Heart right ventricle (tissue), 16 donors: ENCODE results near the gene MAGI2. TPM values are rescaled to one million over a fixed set of nuclear protein-coding genes. Genes with fewer than 3 reads are reported as not detected.

Source experiments
- ATAC-seq, 8 donors: fragments of 200-7000 bp; cut with Tn5 transposase; one replicate each; pipeline ENCODE4 v1.9.1; 2020; ENCODE audit warnings: mild to moderate bottlenecking in 8 of 8, moderate library complexity in 8 of 8, moderate number of reproducible peaks in 1 of 8
- DNase-seq, 2 donors: peaks; one replicate each; pipeline ENCODE4 v3.0.0-alpha.2; 2020
- H3K27ac ChIP-seq, 10 donors: fragments of 200-600 bp; sonication (generic) in 2 of 10; one replicate each; pipeline versions ENCODE4 v1.5.0 to v1.8.0; 2020 to 2022; ENCODE audit warnings: mild to moderate bottlenecking in 3 of 10
- H3K27me3 ChIP-seq, 7 donors: fragments of 200-600 bp; one replicate each; pipeline ENCODE4 v1.8.0; 2021 to 2022; ENCODE audit warnings: mild to moderate bottlenecking in 2 of 7
- H3K36me3 ChIP-seq, 9 donors: fragments of 200-600 bp; sonication (generic) in 1 of 9; one replicate each; pipeline versions ENCODE4 v1.5.0 to v1.8.0; 2020 to 2022; ENCODE audit warnings: mild to moderate bottlenecking in 2 of 9
- H3K4me1 ChIP-seq, 9 donors: fragments of 200-600 bp; sonication (generic) in 1 of 9; one replicate each; pipeline versions ENCODE4 v1.5.0 to v1.8.0; 2020 to 2022; ENCODE audit warnings: mild to moderate bottlenecking in 4 of 9
- H3K4me3 ChIP-seq, 10 donors: fragments of 200-600 bp; sonication (generic) in 2 of 10; one replicate each; pipeline versions ENCODE4 v1.5.0 to v1.8.0; 2020 to 2022; ENCODE audit warnings: mild to moderate bottlenecking in 7 of 10, moderate library complexity in 2 of 10
- H3K9me3 ChIP-seq, 11 donors: fragments of 200-600 bp in 10 of 11; sonication (generic) in 2 of 11; one replicate each; pipeline versions ENCODE4 v1.5.0 to v1.8.0; 2013 to 2022; ENCODE audit warnings: mild to moderate bottlenecking in 2 of 11, control low read depth in 1 of 11, moderate library complexity in 1 of 11
- CTCF ChIP-seq, 9 donors: fragments of 200-600 bp; sonication (generic) in 2 of 9; IDR thresholded peaks; one replicate each; pipeline versions ENCODE4 v1.5.0 to v1.8.0; 2021 to 2022; ENCODE audit warnings: antibody characterized with exemption in 9 of 9, mild to moderate bottlenecking in 5 of 9, moderate library complexity in 1 of 9
- WGBS, 2 donors: extraction: QIAGEN DNeasy Blood & Tissue Kit; methylation state at CpG; one replicate each; pipeline ENCODE4 v1.1.7; 2013; ENCODE audit warnings: inconsistent platforms in 1 of 2; 5-methylcytosine and 5-hydroxymethylcytosine counted together
- intact Hi-C, 10 donors: fragments of 100-400 bp; cut with DNase I; formaldehyde crosslinking; loops; one replicate each; pipeline versions ENCODE4 v1.11.1 to v1.14.2; 2022
- polyA plus RNA-seq, 2 donors: library from polyadenylated mRNA; stranded (reverse); fragments of 200-250 nt; gene quantifications; one replicate each; pipeline ENCODE4 v1.2.3, GENCODE V29; 2013
- total RNA-seq, 10 donors: library from RNA; stranded (reverse); fragmentation: NEBNext Ultra II Directional in 3 of 10; extraction: Animal tissue kit (Norgen Biotek cat#: 25700) in 3 of 10; gene quantifications; one replicate each; pipeline versions ENCODE4 v1.2.1 to v1.2.4, GENCODE V29; 2021 to 2023
- donor health status: Arrhythmogenic right ventricular cardiomyopathy.
- donor health status: ischemic (EF 13 %, LVEDD 7.1; RV severe dilation, severe dysfunction).
- donor health status: healthy with polysubstance abuse.
- donor health status: DM: no; HTN: yes; CAD: no.
- donor health status: DM: no; HTN: no; CAD: no.
- donor health status: ischemic (EF 25% LVEDD 6.9; RV normal size, moderate dysfunction).
- donor health status: ischemic (EF 25% LVEDD 5.7; RV mildly dilated, moderate dysfunction).
- donor health status: healthy.
- donor health status: DM: yes; HTN: yes; CAD: no.
- donor health status: Ischemic cardiomyopathy.
- donor health status: ischemic (EF 35%, LVEDD 5.7; RV mildly dilated, moderate dysfunction).
- donor health status: nonischemic (EF 11% LVEDD 7.7; RV severe dilation, severe dysfunction).
- donor health status: DM: yes; HTN: yes; CAD: no.
- donor health status: PGD.
- donor health status: ischemic (EF 29% LVEDD 5.4; RV normal size, mild dysfunction).
- donor health status: nonischemic (EF 23%, LVEDD 6.1; RV moderate dilation, normal function).

The MAGI2 gene
- total and polyA plus RNA-seq, 12 donors, result 0.83 to 6.0 (median 4.1) TPM

GRCh38 chr7:78346827-78347226 is 1106.6 kb downstream of the MAGI2 start:
- Histone ChIP-seq H3K9me3 (no peaks in the 10 kb centered on the region), H3K4me3 (no peak overlapping the region), H3K4me1 (peaks cover 0 to 12% (median 4%) of the 10 kb centered on the region in 9 donors), H3K36me3 (peaks cover 0 to 2% (median 0%) of the 10 kb centered on the region in 9 donors), H3K27me3 (no peaks in the 10 kb centered on the region), H3K27ac (no peak overlapping the region)
- ATAC-seq (no peak), DNase-seq (no peak)
- WGBS, 2 donors, result 72 to 82% methylated on average over 4 of the region's 4 CpGs
- intact Hi-C loops, result no loop called here
- TF ChIP-seq CTCF (IDR thresholded peaks at IDR 0.05), result no peak

DNA sequence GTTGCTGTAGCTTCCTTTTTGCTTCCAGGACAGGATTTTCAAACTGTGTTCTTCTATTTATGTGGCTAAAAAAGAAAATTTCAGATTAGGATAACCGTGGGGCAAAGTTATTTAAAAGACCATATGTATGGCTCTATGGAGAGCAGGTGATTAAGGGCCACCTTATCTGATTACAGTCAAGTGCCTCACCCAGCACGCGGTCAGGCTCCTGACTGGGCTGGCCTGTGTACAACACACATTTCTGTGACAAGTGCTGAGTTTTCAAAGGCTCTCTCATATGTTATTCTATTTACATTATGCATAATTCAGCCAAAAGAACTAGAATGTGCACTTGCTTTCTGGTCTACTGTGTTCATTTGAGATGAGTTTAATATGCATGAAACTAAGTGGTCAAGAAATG is 1107.5 kb downstream of the MAGI2 start:
- ATAC-seq (no peak), DNase-seq (no peak)
- Histone ChIP-seq H3K4me1 (peaks cover 0 to 12% (median 4%) of the 10 kb centered on the region in 9 donors), H3K4me3 (no peak overlapping the region), H3K27ac (no peak overlapping the region), H3K9me3 (no peaks in the 10 kb centered on the region), H3K36me3 (peaks cover 0 to 2% (median 0%) of the 10 kb centered on the region in 9 donors), H3K27me3 (no peaks in the 10 kb centered on the region)
- 44 to 55% methylated on average over 3 of the region's 3 CpGs for WGBS, 2 donors
- intact Hi-C loops, result no loop called here
- TF ChIP-seq CTCF (IDR thresholded peaks at IDR 0.05), result no peak

DNA sequence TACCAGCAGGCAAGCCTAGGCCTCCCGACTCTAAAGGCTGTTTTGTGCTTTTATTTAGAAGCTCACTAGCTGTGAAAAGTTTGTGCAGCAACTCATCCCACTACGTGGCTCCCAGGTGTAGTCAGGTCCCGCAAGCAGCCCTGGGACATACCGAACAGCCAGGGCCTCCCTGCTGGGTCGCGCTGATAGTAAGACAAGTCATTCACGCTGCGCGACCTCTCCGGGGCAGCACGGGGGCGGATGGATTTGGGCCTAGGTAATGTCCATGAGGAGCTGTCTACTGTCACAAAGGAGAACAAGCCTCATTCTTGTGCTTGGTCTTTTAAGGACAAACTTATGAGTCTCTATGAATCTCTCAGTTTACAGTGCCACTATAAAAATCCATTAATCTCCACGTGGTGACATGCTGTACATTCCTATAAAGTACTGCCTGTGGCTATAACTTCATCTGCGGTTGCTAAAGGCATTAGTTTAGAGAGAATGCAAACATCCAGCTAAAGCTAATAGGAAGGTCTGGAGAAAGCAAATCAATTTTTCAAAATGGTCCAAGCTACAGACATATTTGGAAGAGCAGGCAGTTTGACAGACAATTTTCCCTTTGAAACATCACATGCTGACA is 1108.1 kb downstream of the MAGI2 start:
- DNase-seq (no peak), ATAC-seq (no peak)
- WGBS, 2 donors, result 80 to 81% methylated on average over 14 of the region's 14 CpGs
- H3K27ac ChIP-seq, result no peak overlapping the region
- intact Hi-C loops, result no loop called here
- no peak for TF ChIP-seq CTCF (IDR thresholded peaks at IDR 0.05)
- no peak overlapping the region for H3K4me3 ChIP-seq
- peaks cover 0 to 2% (median 0%) of the 10 kb centered on the region in 9 donors for H3K36me3 ChIP-seq
- H3K4me1 ChIP-seq, result peaks cover 0 to 12% (median 4%) of the 10 kb centered on the region in 9 donors
- H3K9me3 ChIP-seq, result no peaks in the 10 kb centered on the region
- H3K27me3 ChIP-seq, result no peaks in the 10 kb centered on the region

DNA sequence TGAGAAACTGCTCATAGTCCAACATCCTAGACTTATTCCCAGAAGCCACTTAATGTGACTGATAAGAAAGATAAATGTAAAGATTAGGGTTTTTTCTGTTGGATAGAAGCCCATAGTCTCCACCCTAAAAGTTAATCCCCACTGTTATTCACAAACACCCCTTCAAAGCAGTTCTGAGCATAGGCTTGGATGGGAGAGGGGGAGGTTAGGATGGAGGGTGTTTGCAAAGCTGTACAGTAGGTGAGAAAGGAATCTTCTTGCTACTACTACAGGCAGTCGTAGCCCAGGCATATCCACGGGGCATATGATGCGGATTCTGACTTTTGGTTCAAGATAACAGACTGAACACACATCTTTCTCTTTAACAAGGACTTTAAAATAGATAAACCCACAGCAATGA is 1119.0 kb downstream of the MAGI2 start:
- ATAC-seq, result no peak
- no peak overlapping the region for H3K27ac ChIP-seq
- 67 to 81% methylated on average over 3 of the region's 3 CpGs for WGBS, 2 donors
- H3K4me1 ChIP-seq, result no peaks in the 10 kb centered on the region
- H3K36me3 ChIP-seq, result no peaks in the 10 kb centered on the region
- intact Hi-C loops, result no loop called here
- no peaks in the 10 kb centered on the region for H3K27me3 ChIP-seq
- TF ChIP-seq CTCF (IDR thresholded peaks at IDR 0.05), result no peak
- no peaks in the 10 kb centered on the region for H3K9me3 ChIP-seq
- no peak for DNase-seq
- H3K4me3 ChIP-seq, result no peak overlapping the region
